ENCODE results near the gene ANKRD42.
A peak's percentile ranks its signal among the peaks of the same experiment; 100 is the strongest.

Gene ANKRD42

GRCh38 chr11:83158357-83158786 lies 35.1 kb upstream of the ANKRD42 start:
- TF ChIP-seq, protein P1, sequence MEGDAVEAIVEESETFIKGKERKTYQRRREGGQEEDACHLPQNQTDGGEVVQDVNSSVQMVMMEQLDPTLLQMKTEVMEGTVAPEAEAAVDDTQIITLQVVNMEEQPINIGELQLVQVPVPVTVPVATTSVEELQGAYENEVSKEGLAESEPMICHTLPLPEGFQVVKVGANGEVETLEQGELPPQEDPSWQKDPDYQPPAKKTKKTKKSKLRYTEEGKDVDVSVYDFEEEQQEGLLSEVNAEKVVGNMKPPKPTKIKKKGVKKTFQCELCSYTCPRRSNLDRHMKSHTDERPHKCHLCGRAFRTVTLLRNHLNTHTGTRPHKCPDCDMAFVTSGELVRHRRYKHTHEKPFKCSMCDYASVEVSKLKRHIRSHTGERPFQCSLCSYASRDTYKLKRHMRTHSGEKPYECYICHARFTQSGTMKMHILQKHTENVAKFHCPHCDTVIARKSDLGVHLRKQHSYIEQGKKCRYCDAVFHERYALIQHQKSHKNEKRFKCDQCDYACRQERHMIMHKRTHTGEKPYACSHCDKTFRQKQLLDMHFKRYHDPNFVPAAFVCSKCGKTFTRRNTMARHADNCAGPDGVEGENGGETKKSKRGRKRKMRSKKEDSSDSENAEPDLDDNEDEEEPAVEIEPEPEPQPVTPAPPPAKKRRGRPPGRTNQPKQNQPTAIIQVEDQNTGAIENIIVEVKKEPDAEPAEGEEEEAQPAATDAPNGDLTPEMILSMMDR (IDR thresholded peaks at IDR 0.05; ENCODE audit: borderline replicate concordance, extremely low read depth, low read length, poor library complexity, severe bottlenecking): no peak
- no peak for TF ChIP-seq EZH2 (IDR thresholded peaks at IDR 0.05; ENCODE audit: borderline replicate concordance, low read depth, low read length, severe bottlenecking)
- Histone ChIP-seq H3K4me2 (ENCODE audit: insufficient read depth, low read length) (peak overlapping the region; percentile 80), H2AFZ (ENCODE audit: low read depth, low read length) (no peak overlapping the region), H3K4me1 (ENCODE audit: insufficient read depth, low read length) (peaks cover 48% of the 10 kb centered on the region), H3K27ac (ENCODE audit: low read length) (peak overlapping the region; percentile 91), H3K9ac (ENCODE audit: low read depth, low read length) (peak overlapping the region; percentile 82), H3K4me3 (ENCODE audit: low read depth in 1 of 2, low read length in 2 of 2) (peak overlapping the region; percentile 50 to 64), H3K9me3 (ENCODE audit: insufficient read depth, low read length, severe bottlenecking) (no peaks in the 10 kb centered on the region), H4K20me1 (ENCODE audit: insufficient read depth, low read length) (peaks cover 42% of the 10 kb centered on the region), H3K79me2 (ENCODE audit: insufficient read depth, low read length) (peaks cover 64% of the 10 kb centered on the region), H3K27me3 (ENCODE audit: insufficient read depth, low read length, poor library complexity) (no peaks in the 10 kb centered on the region), H3K36me3 (ENCODE audit: insufficient read depth, low read length) (peaks cover 59% of the 10 kb centered on the region)
- DNase-seq (no peak), ATAC-seq (ENCODE audit: insufficient read depth, low read depth) (no peak)

- H3K27me3 ChIP-seq (ENCODE audit: insufficient read depth, low read length, poor library complexity): no peaks in the 10 kb centered on the region
- H3K9me3 ChIP-seq (ENCODE audit: insufficient read depth, low read length, severe bottlenecking): no peaks in the 10 kb centered on the region
- H3K4me3 ChIP-seq (ENCODE audit: low read depth in 1 of 2, low read length in 2 of 2): peak overlapping the region; percentile 50 to 64
- peak overlapping the region; percentile 91; the same call in 1 of the 2 replicates for H3K27ac ChIP-seq (ENCODE audit: low read length)
- DNase-seq (no peak), ATAC-seq (ENCODE audit: insufficient read depth, low read depth) (no peak)
- H3K79me2 ChIP-seq (ENCODE audit: insufficient read depth, low read length): peaks cover 73% of the 10 kb centered on the region
- no peak overlapping the region for H2AFZ ChIP-seq (ENCODE audit: low read depth, low read length)
- H3K4me1 ChIP-seq (ENCODE audit: insufficient read depth, low read length): peaks cover 50% of the 10 kb centered on the region
- TF ChIP-seq, protein P1 (IDR thresholded peaks at IDR 0.05; ENCODE audit: borderline replicate concordance, extremely low read depth, low read length, poor library complexity, severe bottlenecking): no peak
- TF ChIP-seq EZH2 (IDR thresholded peaks at IDR 0.05; ENCODE audit: borderline replicate concordance, low read depth, low read length, severe bottlenecking): no peak
- peak overlapping the region; percentile 80 for H3K4me2 ChIP-seq (ENCODE audit: insufficient read depth, low read length)
- peak overlapping the region; percentile 82 for H3K9ac ChIP-seq (ENCODE audit: low read depth, low read length)
- H3K36me3 ChIP-seq (ENCODE audit: insufficient read depth, low read length): peaks cover 67% of the 10 kb centered on the region
- H4K20me1 ChIP-seq (ENCODE audit: insufficient read depth, low read length): peaks cover 42% of the 10 kb centered on the region
Measured at GRCh38 chr11:83158965-83159901, 34.3 kb upstream of the ANKRD42 start.

DNA sequence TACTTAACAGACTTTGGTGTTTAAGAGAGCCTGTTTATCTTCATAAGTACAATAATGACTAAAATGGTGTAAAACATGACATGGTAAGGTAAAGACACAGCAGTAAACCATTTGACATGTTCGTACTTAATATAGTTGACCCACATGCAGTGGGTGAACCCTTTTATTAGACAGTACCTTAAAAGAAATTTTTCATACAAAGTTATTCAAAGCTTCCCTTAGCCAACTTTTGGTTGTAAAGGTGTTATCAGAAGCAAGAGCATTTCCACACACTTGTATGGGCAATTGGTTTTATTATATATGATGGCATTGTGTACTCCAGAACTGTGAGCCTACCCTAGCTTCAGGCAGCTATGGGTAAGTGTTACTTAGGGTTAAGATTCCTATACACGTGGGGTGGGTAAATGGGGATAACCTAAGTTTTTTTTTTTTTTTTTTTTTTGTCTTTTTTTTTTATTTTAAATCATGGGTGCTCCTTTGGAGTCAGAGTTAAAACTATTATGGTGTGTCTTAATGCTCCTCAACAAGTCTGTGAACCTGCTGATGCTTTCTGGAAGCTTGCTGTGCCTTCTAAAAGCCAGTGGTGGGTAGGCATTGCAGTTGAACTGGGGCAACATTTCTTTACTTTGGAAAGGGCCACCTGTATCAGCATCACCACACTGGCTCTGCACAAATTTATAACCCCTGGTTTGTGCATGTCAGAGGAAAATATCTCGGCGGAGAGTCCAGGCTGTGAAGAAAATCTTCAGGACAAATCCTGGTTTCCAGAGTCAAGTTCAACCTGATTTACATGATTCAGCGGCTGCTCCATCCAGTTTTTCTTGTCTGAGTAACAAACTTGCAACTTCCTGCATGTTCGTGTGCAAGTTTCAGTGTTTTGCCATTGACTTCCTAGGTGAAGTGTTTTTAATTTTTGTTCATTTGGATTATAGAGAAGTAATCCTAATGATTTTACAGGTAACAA lies 33.3 kb upstream of the ANKRD42 start:
- no peak for DNase-seq
- peaks cover 82% of the 10 kb centered on the region for H3K79me2 ChIP-seq (ENCODE audit: insufficient read depth, low read length)
- peaks cover 76% of the 10 kb centered on the region for H3K36me3 ChIP-seq (ENCODE audit: insufficient read depth, low read length)
- no peaks in the 10 kb centered on the region for H3K9me3 ChIP-seq (ENCODE audit: insufficient read depth, low read length, severe bottlenecking)
- H3K27ac ChIP-seq (ENCODE audit: low read length): peak overlapping the region; percentile 17; the same call in 1 of the 2 replicates
- no peak overlapping the region for H2AFZ ChIP-seq (ENCODE audit: low read depth, low read length)
- peak overlapping the region; percentile 80 for H3K4me2 ChIP-seq (ENCODE audit: insufficient read depth, low read length)
- H3K4me1 ChIP-seq (ENCODE audit: insufficient read depth, low read length): peaks cover 57% of the 10 kb centered on the region
- peak overlapping the region; percentile 82 for H3K9ac ChIP-seq (ENCODE audit: low read depth, low read length)
- TF ChIP-seq, protein P1 (IDR thresholded peaks at IDR 0.05; ENCODE audit: borderline replicate concordance, extremely low read depth, low read length, poor library complexity, severe bottlenecking): no peak
- no peak for TF ChIP-seq EZH2 (IDR thresholded peaks at IDR 0.05; ENCODE audit: borderline replicate concordance, low read depth, low read length, severe bottlenecking)
- ATAC-seq (ENCODE audit: insufficient read depth, low read depth): no peak
- no peaks in the 10 kb centered on the region for H3K27me3 ChIP-seq (ENCODE audit: insufficient read depth, low read length, poor library complexity)
- peak overlapping the region; percentile 50 to 64; a peak in 3 of 4 replicates for H3K4me3 ChIP-seq (ENCODE audit: low read depth in 1 of 2, low read length in 2 of 2)
- peaks cover 45% of the 10 kb centered on the region for H4K20me1 ChIP-seq (ENCODE audit: insufficient read depth, low read length)

All from DND-41 (cell line).